ENCODE data around the gene TMEM175. TPM values are rescaled to one million over a fixed set of nuclear protein-coding genes. Genes with fewer than 3 reads are reported as not detected.
"Not testable (repeated sequence)": the region's sequence is repeated elsewhere in the genome, so short reads cannot be mapped to it uniquely, and the experiment has no call there.

TMEM175 gene
- total RNA-seq, 2 experiments from 2014 or later = 13.8 to 15.8 TPM

DNA sequence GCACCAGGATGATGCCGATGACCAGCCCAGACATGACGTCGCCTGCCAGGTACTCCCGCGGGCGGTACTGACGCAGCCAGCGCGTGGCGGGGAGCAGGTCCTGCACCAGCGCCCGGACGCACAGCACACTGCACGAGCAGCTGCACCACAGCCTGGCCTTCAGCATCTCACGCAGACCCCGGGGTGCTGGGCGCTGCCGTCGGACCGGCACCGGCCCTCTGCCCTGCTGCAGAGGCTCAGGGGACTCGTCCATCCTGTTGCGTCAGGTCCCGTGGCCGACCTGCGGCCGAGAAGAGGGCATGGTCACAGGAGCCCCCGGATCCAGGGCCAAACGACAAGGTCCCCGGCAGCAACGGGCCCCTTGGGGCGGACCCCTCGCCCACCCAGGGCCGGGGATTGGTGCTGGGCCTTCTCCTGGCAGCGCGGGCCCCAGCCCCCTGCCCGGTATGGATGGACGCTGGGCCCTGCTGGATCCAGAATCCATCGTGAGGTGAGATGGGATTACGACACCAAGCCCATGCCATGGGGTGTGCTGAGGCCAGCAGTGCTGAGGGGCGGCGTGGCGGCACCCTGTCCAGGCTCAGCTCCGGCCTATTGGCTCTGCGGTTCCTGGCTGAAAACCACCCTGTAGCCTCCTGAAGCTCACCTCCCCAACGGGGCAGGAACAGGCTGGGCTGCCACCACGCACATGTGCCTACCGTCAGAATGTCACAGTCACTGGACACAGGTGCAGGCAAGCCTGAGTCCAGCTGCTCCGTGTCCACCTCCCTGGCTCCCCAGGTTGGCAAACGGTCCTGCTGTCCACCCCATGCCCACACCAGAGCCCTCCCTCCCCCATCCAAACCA, 59.4 kb downstream of the TMEM175 start:
- Mint-ChIP-seq H3K9me3 (no peaks in the 10 kb centered on the region), H3K36me3 (no peaks in the 10 kb centered on the region), H3K27me3 (peaks cover 2% of the 10 kb centered on the region), H3K4me3 (no peak overlapping the region), H3K4me1 (ENCODE audit: low read depth) (peaks cover 7% of the 10 kb centered on the region), H3K27ac (no peak overlapping the region)
- no peak for DNase-seq
- CTCF ChIA-PET = no interaction called here
- POLR2A ChIA-PET = no interaction called here
- intact Hi-C loops (cut with micrococcal nuclease) = no loop called here

DNA sequence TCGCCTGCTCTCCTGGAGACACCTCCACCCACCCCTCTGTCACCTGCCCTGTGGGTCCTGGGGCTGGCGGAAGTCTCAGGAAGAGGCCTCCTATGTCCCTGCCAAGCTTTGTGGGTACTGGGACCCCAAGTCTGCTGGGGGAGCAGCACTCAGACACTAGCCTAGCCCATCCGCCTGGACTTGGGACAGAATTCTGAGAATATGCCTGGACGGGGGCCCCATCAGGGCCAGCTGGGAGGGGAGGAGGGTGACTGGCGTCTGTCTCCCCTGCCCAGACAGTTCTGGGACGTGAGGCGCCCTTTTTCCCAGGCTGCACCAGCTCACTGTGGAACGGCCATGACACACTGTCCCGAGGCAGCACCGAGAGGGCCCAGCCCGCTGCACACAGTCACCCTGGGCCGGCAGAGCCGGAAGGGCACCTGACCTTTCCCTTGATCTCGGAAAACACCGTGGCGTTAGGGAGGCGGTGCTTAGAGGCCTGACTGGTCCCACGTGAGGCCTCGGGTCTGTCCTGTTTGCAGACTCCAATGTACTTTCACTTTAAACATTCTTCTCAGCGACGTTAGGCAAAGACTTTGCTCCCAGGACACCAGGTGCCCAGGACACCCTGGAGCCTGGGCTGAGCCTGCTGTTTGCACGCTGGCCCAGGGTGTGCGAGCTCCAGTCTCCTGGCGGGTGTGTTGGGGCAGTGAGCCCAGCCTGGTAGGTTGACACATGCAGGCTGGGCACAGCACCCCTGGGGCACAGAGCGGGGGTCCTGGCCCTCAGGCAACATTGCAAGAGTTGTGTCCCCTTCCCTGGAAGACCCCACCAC, 60.2 kb downstream of the TMEM175 start:
- no peak for DNase-seq
- H3K9me3 Mint-ChIP-seq = no peaks in the 10 kb centered on the region
- peaks cover 6% of the 10 kb centered on the region for H3K4me1 Mint-ChIP-seq (ENCODE audit: low read depth)
- ChIA-PET POLR2A (no interaction called here), CTCF (no interaction called here)
- intact Hi-C loops (cut with micrococcal nuclease) = no loop called here
- H3K36me3 Mint-ChIP-seq = no peaks in the 10 kb centered on the region
- peaks cover 2% of the 10 kb centered on the region for H3K27me3 Mint-ChIP-seq
- no peak overlapping the region for H3K27ac Mint-ChIP-seq
- no peak overlapping the region for H3K4me3 Mint-ChIP-seq

DNA sequence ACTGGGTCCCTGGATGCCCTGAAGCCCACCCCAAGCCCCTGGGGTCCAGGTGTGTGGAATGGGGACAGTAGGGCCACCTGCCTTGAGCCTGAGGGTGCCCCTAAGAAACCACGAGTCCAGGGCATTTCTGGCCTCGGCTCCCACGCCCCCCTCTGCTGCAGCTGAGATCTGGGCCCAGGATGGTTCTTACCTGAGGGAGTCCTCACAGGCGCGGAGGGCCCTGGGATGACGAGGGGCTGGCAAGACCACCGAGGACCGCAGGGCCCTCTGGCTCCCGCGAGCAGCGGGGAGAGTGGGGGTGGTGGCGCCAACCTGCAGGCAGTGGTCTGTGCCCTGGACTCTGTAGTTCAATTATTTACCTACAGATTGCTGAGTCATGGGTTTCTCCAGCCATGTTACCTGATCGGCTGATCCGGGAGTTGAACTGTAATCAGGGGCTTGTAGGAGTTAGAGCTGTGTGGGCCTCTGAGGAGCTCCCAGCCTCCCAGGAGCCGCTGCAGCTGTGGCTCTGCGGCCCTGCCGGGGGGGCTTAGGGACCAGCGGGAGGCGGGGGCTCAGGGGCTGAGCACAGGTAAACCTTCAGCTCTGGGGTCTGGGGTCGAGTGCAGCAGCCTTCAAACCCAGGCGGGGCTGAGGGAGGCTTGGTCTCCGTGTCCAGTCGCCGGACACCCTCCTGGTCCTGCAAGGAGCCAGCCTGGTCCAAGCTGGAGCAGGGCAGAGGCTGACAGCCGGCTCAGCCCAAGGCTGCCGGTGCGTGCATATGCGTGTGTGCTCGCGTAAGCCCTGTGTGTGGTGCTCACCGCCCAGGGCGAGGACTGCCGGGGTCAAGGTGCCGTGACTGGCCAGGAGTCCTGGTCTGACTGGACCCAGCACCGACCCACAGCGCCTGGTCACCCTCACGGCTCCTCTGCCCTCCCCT, 61.1 kb downstream of the TMEM175 start, which contains the start of gene SLC26A1:
TSS of gene SLC26A1 (minus strand) at position 294 of the 919 bp plus-strand sequence. CDS start 1,701 bp downstream, outside the sequence.
- peaks cover under 1% of the 10 kb centered on the region for H3K4me1 Mint-ChIP-seq (ENCODE audit: low read depth)
- no peak within 1 kb of the TSS for H3K4me3 Mint-ChIP-seq
- H3K36me3 Mint-ChIP-seq = no peaks in the 10 kb centered on the region
- POLR2A ChIA-PET = no interaction called here
- CTCF ChIA-PET = no interaction called here
- intact Hi-C loops (cut with micrococcal nuclease) = no loop called here
- peaks cover 8% of the 10 kb centered on the region for H3K27me3 Mint-ChIP-seq
- no peak within 1 kb of the TSS for H3K27ac Mint-ChIP-seq
- H3K9me3 Mint-ChIP-seq = no peaks in the 10 kb centered on the region
- DNase-seq = no peak

DNA sequence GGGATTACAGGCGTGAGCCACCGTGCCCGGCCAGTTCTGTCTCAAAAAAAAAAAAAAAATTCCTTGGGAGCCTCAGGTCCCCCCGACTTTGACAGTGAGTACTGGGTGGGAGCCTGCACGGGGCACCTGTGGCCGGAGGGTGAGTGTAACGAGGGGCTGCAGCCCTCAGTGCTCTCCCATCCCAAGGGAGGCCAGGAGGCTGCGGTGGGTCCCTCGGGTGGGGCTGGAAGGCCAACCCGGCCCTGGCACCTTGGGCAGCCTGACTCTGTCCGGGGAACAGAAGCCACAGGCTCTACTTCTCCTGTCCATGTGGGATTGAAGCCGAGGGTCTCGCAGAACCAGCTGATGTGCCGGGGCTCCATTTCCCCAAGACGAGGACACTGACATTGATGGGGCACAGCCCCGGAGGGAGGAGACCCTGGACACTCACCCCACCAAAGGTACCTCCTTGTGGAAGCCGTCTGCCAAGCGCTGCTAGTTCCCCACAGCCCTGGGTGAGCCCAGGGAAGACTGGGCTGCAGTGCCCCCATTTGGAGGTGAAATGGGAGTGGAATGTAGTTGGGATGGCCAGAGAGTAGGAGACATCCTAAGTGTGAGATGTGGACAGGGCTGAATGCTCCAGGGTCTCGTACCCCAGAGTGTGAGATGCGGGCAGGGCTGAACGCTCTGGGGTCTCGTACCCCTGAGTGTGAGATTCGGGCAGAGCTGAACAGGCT, 63.2 kb downstream of the TMEM175 start:
- no peak overlapping the region for H3K27ac Mint-ChIP-seq

DNA sequence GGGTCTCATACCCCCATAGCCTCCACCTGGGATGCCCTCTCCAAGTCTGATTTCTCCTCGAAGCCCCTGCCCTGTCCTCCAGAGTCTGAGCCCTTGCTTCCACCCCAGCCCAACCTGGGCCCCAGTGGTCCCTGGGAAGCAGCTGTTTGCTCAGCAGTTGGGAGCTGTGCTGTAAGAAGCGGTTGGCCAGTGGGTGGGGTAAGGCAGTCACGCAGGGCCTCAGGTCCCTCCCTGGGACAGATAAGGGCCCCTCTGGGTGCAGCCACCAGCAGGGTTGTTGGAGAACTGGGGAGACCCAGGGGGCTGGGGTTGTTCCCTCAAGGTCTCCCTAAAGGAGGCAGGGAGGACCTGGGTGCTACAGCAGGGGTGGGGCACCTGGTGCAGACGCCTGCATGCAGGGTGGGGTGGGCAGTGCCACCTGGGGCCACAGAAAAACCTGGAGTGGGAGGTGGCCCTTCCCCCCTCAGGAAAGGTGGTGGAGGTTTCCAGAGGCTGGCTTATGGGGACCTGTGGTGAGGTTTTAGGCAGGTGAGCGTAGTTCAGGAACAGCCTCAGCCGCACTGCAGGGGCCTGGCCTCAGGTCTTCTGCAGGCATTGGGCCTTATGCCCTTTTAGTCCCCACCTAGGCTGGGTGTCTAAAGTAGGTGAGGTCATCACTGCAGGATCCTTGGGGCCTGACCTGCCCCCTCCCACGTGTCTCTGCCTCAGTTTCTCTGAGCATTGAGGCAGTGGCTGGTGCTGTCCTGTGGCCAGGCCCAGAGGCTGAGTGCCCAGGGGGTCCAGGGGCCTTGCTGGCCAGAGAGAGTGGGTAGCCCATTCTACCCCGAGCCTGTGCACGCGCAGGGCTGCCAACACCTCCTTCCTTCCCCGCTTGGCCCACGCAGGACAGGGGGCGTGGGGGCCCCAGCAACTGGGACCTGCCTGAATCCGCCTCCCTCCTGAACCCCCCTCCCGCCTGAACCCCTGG, 64.1 kb downstream of the TMEM175 start:
- no peak overlapping the region for H3K4me3 Mint-ChIP-seq
- ChIA-PET POLR2A (no interaction called here), CTCF (no interaction called here)
- intact Hi-C loops (cut with micrococcal nuclease) = no loop called here
- no peak overlapping the region for H3K27ac Mint-ChIP-seq
- H3K36me3 Mint-ChIP-seq = no peaks in the 10 kb centered on the region
- no peak for DNase-seq
- peaks cover 3% of the 10 kb centered on the region for H3K4me1 Mint-ChIP-seq (ENCODE audit: low read depth)
- H3K27me3 Mint-ChIP-seq = peaks cover 25% of the 10 kb centered on the region
- no peaks in the 10 kb centered on the region for H3K9me3 Mint-ChIP-seq

More for the DNA sequence above, 63.2 kb downstream of the TMEM175 start:
- no peak for DNase-seq
- H3K27me3 Mint-ChIP-seq = peaks cover 20% of the 10 kb centered on the region
- H3K36me3 Mint-ChIP-seq = no peaks in the 10 kb centered on the region
- ChIA-PET POLR2A (no interaction called here), CTCF (no interaction called here)
- intact Hi-C loops (cut with micrococcal nuclease) = no loop called here
- no peak overlapping the region for H3K4me3 Mint-ChIP-seq
- H3K9me3 Mint-ChIP-seq = no peaks in the 10 kb centered on the region
- peaks cover 3% of the 10 kb centered on the region for H3K4me1 Mint-ChIP-seq (ENCODE audit: low read depth)

DNA sequence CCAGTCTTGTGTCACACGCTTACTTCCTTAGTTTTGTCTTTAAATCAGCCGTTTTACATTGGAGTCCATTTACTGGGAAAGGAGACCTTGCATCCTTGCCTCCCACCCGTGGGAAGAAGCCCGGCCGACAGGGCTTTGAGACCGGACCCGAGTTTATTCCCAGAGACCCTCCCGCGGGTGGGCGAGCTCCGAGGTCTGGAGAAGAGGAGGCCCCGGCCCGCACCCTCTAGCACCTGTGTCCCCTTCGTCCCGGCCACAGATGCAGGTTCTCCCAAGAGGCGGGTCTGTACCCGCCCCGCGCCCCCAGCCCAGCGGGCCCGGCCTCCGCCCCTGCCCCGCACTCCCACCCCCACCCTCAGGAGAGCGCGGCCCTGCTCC, 64.7 kb downstream of the TMEM175 start:
- H3K36me3 Mint-ChIP-seq = no peaks in the 10 kb centered on the region
- ChIA-PET CTCF (no interaction called here), POLR2A (no interaction called here)
- intact Hi-C loops (cut with micrococcal nuclease) = no loop called here
- peaks cover 27% of the 10 kb centered on the region for H3K27me3 Mint-ChIP-seq
- peaks cover 3% of the 10 kb centered on the region for H3K4me1 Mint-ChIP-seq (ENCODE audit: low read depth)
- DNase-seq = no peak
- no peak overlapping the region for H3K27ac Mint-ChIP-seq
- no peak overlapping the region for H3K4me3 Mint-ChIP-seq
- no peaks in the 10 kb centered on the region for H3K9me3 Mint-ChIP-seq

DNA sequence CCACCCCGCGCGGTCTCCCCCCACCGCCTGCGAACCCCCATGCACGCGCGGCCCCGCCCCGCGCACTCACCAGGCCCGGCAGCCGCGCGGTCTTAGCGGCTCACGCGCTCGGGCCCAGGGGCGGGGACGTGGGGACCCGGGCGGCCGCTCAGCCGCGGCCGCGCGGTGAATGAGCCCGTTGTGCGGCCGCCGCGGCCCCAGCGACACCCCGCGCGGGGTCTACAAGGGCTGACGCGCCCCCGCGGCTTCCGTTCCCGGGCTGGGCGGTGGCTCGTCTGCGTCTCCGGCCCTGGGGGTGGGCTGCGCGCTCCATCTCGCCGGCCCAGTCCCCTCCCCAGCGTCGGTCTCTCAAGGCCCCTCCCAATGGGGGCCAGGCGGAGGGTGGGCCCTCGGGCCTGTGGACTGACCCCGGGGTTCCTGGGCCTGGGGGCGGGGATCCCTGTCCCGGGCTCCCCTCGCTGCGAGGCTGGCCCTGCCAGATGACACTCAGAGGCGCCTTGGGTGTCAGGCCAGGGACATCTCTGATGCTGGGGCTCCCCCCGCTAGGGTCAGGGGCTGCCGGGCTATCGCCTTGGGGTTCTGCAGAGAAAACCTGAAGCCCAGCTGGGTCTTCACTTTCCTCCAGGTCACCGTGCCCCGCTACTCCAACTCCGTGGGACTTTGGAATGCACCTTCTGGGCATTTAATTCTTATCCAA, 65.3 kb downstream of the TMEM175 start:
- no peak for DNase-seq
- POLR2A ChIA-PET = no interaction called here
- H3K9me3 Mint-ChIP-seq = no peaks in the 10 kb centered on the region
- no peaks in the 10 kb centered on the region for H3K36me3 Mint-ChIP-seq
- H3K4me3 Mint-ChIP-seq = no peak overlapping the region
- H3K27me3 Mint-ChIP-seq = peaks cover 30% of the 10 kb centered on the region
- CTCF ChIA-PET = interaction anchor here (1.1 kb wide), 1 partner anchor 9 kb away, joined by 3 read pairs; no protein-coding TSS in a partner anchor
- H3K4me1 Mint-ChIP-seq (ENCODE audit: low read depth) = peaks cover 3% of the 10 kb centered on the region
- intact Hi-C loops (cut with micrococcal nuclease) = no loop called here
- no peak overlapping the region for H3K27ac Mint-ChIP-seq

DNA sequence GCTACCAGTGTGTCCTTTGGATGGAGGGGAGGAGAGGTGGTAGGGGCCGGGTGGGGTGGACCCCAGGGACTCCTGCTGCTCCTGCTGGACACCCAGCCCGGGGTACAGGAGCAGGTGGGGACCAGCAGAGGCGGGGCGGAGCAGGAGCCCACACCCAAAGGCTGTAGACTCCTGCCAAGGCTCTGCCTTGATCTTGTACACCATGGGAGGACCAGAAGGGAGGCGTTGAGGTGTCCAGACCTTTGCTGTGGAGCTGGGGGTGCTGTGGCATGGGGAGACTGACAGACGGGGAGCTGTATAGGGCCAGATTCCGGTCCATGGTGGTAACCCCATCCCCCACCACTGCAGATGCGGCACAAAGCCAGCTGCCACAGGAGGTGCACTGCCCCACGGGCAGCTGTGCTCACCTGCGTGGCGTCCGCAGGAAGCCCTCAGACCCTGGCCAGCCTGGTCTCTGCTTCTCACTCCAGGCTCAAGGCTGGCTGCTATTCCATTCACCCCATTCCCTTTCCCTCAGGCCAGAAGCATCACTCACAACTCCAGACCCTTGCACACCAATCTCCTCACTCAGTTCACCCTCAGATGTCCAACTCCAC, 65.9 kb downstream of the TMEM175 start:
- Mint-ChIP-seq H3K4me1 (ENCODE audit: low read depth) (peaks cover 3% of the 10 kb centered on the region), H3K27me3 (peaks cover 30% of the 10 kb centered on the region), H3K27ac (no peak overlapping the region), H3K9me3 (no peaks in the 10 kb centered on the region), H3K36me3 (no peaks in the 10 kb centered on the region), H3K4me3 (no peak overlapping the region)
- intact Hi-C loops (cut with micrococcal nuclease) = no loop called here
- ChIA-PET POLR2A (no interaction called here), CTCF (interaction anchor here (1.1 kb wide), 1 partner anchor 8 kb away, joined by 3 read pairs; no protein-coding TSS in a partner anchor)
- DNase-seq = no peak

DNA sequence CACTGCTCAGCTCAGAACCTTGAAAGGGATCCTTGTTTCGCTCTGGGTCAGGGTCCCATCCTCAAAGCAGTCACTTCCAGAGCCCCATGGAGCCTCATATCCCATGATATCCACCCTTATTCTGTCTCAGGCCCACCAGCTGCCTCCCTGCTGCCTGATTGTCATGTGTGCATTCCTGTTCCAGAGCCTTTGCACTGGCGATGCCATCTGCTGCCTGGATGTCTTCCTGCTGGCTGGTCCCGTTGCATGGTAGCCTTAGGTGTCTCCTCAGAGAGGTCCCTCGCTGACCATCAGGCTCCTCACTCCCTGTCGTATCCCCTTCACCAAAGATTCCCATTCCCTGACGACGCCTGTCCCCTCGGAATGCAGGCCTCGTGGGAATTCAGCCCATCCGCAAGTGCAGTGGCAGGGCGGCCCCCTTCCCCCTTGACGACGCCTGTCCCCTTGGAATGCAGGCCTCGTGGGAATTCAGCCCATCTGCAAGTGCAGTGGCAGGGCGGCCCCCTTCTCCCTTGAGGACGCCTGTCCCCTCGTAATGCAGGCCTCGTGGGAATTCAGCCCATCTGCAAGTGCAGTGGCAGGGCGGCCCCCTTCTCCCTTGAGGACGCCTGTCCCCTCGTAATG, 67.1 kb downstream of the TMEM175 start:
- POLR2A ChIA-PET; intact Hi-C loops (cut with micrococcal nuclease); H3K27ac Mint-ChIP-seq; H3K4me1 Mint-ChIP-seq (ENCODE audit: low read depth); H3K36me3 Mint-ChIP-seq; H3K4me3 Mint-ChIP-seq; H3K9me3 Mint-ChIP-seq; DNase-seq: not testable (repeated sequence)
- CTCF ChIA-PET = interaction anchor here (1.0 kb wide), 1 partner anchor 11 kb away, joined by 3 read pairs; no protein-coding TSS in a partner anchor
- H3K27me3 Mint-ChIP-seq = peaks cover 38% of the 10 kb centered on the region
